ENCODE measurements around the gene WTIP.
"Not testable (repeated sequence)": the region's sequence is repeated elsewhere in the genome, so short reads cannot be mapped to it uniquely, and the experiment has no call there.

DNA sequence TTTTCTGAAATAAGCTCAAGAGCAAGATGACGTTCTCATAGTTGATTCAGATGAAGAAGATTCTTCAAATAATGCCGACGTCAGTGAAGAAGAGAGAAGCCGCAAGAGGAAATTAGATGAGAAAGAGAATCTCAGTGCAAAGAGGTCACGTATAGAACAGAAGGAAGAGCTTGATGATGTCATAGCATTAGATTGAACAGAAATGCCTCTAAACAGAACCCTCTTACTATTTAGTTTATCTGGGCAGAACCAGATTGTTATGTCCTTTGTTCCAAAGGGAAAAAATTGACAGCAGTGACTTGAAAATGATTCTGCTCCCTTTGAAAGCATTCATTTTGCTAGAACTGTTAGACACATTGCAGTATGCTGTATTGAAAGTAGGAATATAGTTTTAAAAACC is 12.5 kb upstream of the WTIP start:
- TF ChIP-seq CTCF (IDR thresholded peaks at IDR 0.05 in 2 of 3, conservative IDR thresholded peaks at IDR 0.05 in 1 of 3; ENCODE audit: borderline replicate concordance in 1 of 3, insufficient read depth in 1 of 3, low read depth in 2 of 3, low read length in 2 of 3); POLR2AphosphoS5 (IDR thresholded peaks at IDR 0.05; ENCODE audit: low read depth, low read length); SP1 (IDR thresholded peaks at IDR 0.05; ENCODE audit: low read depth); EGR1 (IDR thresholded peaks at IDR 0.05; ENCODE audit: low read depth); ATF3 (IDR thresholded peaks at IDR 0.05); POLR2A (IDR thresholded peaks at IDR 0.05; ENCODE audit: borderline replicate concordance, extremely low read depth, insufficient read depth, insufficient read length); YY1 (IDR thresholded peaks at IDR 0.05; ENCODE audit: extremely low read depth, insufficient replicate concordance, low read depth, low read length); EZH2 (IDR thresholded peaks at IDR 0.05); REST (IDR thresholded peaks at IDR 0.05; ENCODE audit: low read depth); ZFX (IDR thresholded peaks at IDR 0.05); CEBPB (IDR thresholded peaks at IDR 0.05; ENCODE audit: low read depth); EZH2phosphoT487 (IDR thresholded peaks at IDR 0.05; ENCODE audit: borderline replicate concordance); SRF (IDR thresholded peaks at IDR 0.05; ENCODE audit: low read depth): not testable (repeated sequence)

Data from HCT116 (cell line).